ENCODE results near the gene AXL.
A peak's percentile ranks its signal among the peaks of the same experiment; 100 is the strongest.
"Not testable (repeated sequence)": the region's sequence is repeated elsewhere in the genome, so short reads cannot be mapped to it uniquely, and the experiment has no call there.

Gene AXL

DNA sequence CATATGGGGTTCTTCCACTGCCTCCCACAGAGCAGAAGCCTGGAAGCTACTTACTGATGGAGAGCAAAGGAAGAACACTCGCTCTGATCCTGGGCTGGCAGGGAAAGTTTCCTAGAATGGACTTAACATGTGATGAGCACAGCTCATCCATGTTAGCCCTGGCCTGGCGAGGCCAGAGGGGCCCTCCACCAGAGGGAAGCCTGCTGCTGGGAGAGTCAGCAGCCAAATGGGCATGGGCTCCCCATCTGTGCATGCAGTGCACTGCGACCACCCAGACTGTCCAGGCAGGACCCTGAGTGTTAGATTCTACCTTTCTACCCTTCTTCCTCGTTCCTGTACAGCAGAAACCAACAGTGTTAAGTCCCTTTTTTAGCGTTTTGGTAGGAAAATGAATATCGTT is 54.1 kb downstream of the AXL start:
- DNase-seq (ENCODE audit: low read depth in 2 of 2, low spot score in 1 of 2), result no peak

DNA sequence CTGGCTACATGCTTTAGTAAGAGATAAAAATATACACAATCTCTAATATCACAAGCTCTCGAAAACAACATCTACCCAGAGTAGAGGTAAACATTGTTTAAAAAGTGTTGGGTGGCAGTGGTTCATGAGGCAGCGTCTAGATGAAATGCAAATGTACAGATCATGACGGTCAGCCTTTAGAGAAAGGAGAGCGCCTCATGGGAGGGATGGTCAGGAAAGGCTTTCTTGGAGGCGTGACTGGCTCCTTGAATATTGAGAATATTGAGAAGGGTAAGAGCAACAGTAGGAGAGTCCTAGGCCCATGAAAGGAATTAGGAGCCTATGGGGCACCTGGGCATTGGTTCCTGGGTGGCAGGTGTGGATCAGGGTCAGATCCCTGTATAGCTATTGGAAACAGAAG is 55.8 kb downstream of the AXL start:
- no peak for DNase-seq (ENCODE audit: low read depth in 2 of 2, low spot score in 1 of 2)

DNA sequence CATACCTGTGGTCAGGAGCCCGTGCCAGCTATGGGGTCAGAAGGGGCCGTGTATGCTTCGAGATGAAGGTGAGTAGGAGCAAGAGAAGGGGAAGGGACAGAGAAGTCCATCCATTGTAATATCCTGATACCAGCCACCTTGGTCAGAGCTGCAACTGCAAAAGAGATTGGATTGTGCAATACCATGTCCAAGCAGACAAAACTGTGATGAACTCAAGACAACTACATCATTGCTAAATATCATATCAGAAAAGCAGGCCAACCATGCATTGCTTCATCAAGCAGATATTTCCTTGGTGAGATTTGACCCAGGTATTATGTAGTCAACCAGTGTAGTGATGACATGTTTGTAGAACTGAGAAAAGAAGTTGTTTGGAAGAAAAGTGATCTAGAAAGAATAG is 57.2 kb downstream of the AXL start:
- DNase-seq (ENCODE audit: low read depth in 2 of 2, low spot score in 1 of 2), result no peak

DNA sequence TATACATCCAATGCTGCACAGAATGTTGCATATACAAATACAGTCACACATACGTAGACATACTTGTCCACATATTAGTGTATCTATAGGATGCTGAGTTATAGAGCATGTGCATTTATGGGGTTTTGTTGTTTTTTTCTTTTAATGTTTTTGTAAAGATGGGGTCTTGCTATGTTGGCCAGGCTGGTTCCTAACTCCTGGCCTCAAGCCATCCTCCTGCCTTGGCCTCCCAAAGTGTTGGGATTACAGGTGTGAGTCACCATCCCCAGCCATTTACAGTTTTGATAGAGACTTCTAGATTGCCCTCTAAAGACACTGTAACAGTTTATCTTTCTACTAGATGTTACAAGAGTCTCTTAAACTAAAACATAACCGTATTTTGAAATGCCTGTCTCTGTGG is 59.5 kb downstream of the AXL start:
- DNase-seq (ENCODE audit: low read depth in 2 of 2, low spot score in 1 of 2), result no peak

DNA sequence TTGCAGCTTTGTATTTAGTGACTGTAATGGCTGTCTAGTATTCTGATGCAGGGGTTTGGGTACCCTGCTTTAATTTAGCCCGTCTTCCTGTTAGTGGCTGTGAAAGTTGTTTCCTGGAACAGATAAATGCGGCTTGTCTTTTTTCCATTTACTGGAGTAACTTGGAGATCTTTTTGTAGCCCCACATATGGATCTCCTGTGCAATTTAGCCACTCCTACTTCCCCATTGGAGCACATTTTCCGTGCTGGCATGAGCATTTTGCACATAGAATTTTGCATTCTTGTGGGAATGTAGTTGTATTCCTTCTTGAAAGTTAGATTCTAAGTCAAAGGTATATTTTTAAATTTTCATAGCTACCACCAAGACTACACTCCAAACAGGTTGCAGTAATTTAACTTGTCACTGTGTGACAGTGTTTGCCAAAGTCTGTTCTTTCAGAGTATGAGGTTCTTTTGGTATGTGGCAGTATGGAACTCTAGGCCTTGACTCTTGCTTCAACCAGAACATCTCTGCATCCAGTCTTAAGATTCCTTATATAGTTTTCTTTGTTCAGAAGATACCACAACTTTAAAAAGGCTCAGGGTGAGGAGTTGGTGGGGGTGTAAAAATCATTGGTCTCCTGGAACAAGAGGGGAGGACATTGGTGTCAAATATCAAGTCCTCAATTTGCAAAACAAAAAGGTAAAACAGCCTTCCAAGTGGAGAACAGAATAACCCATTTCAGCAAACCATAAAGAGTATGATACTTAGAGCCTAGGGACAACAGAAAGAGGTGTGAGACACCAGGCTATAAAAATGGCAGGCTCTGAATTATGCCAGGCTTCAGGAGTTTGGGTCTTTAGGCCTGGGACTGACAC is 69.9 kb downstream of the AXL start:
- no peak for DNase-seq (ENCODE audit: low read depth in 2 of 2, low spot score in 1 of 2)

DNA sequence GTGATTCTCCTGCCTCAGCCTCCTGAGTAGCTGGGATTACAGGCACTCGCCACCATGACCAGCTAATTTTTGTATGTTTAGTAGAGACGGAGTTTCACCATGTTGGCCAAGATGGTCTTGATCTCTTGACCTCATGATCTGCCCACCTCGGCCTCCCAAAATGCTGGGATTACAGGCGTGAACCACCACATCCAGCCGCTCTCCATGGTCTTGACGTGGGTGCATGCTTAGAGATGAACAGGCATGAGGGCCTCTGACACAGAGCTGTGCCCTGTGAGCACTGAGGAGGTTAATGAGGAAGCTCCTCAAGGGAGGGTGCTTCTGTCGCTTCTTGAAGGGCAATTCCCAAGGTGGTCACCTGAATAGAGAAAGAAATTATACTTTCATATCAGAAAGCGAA is 70.8 kb downstream of the AXL start:
- not testable (repeated sequence) for DNase-seq (ENCODE audit: low read depth in 2 of 2, low spot score in 1 of 2)

DNA sequence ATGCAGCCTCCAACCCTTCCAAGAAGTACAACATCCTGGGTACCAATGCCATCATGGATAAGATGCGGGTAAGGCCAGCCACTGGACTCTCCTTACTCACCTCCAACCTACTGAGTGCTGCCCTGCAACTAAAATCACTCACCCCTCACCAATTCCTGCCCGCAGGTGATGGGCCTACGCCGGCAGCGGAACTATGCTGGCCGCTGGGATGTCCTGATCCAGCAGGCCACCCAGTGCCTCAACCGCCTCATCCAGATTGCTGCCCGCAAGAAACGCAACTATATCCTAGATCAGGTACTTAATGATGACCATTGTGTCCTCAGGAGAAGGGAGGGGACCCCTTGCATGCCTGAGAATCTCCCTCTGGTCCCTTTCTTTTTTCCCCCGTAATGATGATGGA is 75.4 kb downstream of the AXL start:
- DNase-seq (ENCODE audit: low read depth in 2 of 2, low spot score in 1 of 2), result no peak

DNA sequence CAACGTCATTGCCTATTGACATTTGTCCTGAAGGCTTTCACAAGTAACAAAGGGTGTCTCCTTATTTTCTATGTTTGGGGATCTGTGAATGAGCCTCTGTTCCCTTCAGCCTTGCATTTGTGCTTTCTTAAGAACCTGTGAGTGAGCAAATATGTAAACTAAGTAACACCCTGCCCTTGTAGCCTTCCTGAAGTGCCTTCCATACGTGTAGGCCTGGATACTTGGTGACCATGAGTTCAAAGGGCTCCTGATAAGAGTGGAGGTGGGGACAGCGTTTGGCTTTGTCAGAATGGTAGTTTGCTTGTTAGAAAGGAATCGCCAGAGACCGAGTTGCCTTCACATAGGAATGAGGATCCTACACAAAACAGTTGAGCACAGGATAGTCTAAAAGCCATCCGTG is 76.5 kb downstream of the AXL start:
- no peak for DNase-seq (ENCODE audit: low read depth in 2 of 2, low spot score in 1 of 2)

DNA sequence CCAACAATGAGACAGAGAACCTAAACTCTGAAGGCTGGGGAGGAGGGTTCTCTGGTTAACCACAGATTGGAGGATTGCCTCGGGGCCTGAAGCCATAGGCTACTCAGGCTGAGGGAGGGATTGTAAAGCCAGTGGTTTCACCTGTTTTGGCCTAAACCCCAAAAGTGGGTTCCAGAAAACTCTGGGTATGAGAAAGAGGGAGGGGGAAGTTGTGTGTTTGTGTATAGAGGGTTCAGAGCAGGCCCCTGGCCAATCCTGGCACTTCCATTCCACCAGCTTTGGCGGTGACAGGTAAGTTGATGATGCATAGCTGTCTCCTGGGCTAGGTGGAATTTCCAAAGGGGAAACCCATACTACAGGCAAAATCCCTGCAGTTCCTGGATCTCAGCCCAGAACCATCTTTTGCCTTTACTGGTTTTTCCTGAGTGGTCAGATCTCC is 77.4 kb downstream of the AXL start:
- no peak for DNase-seq (ENCODE audit: low read depth in 2 of 2, low spot score in 1 of 2)

DNA sequence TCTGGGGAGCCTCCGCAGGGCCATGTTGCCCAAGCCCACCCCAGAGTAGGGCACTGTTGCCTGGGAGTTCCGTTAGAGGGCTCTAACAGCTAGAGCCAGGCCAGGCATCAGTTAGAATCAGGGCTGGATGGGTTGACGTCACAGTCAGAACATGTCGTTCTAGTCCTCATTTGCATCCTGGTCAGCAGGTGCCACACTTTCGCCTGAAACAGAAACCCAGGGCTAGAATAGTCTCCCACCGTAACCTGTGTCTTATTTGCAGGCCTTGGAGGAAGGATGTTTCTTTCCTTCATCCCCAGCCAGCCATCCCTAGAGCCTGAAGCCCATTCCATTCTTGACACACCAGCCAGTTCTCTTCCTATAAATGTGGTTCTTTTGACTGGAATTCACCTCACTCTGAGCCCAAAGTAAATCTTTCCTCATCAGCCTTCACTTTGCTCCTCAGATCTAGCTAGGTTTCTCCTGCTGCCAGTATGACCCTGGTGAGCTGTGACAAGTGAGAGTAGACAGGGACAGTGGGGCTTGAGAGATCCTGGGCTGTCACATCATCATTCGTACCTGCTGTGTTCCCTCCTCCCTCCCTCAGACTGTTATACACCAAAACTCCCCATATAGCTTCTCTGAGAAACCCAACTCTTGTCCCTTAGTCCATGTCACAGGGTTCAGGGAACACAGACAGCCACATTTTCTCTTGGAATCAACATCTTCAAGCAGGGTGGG is 78.8 kb downstream of the AXL start:
- no peak for DNase-seq (ENCODE audit: low read depth in 2 of 2, low spot score in 1 of 2)

DNA sequence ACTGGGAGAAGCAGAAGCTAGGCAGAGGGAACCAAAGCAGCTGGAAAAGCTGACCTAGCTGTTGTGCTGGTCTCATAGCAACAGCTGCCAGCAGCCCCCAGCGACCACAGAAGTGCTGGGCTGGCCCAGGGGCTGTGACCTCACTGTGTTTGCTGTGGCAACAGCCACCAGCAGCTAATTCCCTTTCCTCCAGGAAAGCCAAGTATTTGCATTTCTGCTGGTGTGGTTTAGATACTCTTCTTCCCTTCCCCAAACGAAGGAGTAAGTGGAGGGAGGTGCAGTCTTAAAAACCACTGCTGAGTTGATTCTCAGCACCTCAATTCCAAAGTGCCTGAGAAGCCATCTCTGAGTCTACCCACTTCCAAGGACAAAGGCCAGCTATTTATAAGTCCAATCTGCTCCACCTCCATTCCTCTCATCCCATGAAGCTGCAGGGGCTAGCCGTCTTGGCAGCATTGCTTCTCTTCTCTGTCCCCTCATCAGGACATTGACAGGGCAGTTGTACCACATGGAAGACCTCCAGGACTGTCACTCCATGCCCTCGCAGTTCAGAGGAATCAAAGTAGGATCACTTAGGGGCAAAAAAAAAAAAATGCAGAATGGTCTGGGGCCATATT is 79.4 kb downstream of the AXL start:
- DNase-seq (ENCODE audit: low read depth in 2 of 2, low spot score in 1 of 2), result no peak

DNA sequence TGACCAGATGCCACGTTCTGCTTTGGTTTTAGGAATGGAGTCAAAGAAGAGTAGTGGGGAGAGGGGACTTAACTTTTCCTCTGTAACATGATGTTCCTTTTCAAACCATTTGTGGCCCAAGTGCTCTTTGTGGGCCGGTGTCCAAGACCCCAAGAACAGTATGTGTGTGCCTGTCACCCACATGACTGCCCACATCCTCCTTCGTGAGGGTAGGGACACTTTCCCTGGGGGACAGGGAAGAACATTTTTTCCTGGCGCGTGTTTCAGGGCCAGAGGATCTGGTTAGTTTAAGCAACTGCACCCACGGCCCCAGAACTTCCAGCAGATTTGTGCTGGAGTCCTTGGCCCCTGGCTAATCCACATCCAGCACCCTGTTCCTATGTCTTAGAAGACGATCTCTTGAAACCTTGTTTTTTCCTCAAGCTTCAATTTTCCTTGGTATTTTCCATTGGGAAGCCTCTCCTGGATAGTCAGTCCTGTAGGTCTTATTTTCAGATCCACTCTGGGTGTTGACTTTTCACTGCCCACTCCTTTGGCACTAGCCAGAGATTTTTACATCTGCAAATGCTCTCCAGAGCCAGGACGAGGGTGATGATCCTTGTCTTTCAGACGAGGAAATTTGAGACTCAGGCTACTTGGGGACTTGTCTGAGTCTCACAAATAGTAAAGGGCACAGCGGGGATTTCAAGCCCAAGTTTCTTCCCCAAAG is 80.2 kb downstream of the AXL start:
- DNase-seq (ENCODE audit: low read depth in 2 of 2, low spot score in 1 of 2), result no peak

DNA sequence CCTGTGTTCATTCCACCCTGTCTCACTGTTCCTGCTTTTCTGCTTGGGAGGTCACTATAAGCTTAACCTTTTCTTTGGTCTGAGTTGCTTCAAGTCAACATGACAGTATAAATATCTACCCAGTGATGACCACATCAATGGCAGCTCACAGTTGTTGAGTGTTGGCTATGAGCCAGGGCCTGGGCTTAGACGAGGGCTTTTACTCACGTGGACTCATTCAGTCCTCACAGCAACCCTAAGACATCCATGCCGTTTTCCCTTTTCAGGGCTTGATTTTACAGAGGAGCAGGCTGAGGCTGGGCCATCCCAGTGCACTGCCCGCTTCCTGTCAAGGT is 80.7 kb downstream of the AXL start:
- DNase-seq (ENCODE audit: low read depth in 2 of 2, low spot score in 1 of 2), result no peak

DNA sequence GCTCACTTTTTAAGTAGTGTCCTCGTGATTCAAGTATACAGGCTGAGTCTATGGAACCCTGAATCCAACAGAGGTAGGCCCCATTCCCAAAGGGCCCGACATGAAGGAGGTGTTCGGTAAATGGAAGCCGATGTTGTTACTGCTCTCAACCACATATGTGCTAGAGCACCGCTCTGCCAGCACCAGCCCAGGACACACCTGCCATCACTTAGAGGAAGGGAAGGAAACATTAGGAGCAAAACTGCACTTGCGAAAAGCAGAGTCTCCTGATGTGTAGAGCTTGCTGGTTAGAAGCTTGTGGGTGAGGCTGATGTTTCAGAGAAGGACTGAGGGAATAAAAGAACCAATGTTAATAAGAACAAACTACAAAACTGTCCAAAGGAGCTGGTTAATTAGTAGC is 81.5 kb downstream of the AXL start:
- DNase-seq (ENCODE audit: low read depth in 2 of 2, low spot score in 1 of 2), result no peak

DNA sequence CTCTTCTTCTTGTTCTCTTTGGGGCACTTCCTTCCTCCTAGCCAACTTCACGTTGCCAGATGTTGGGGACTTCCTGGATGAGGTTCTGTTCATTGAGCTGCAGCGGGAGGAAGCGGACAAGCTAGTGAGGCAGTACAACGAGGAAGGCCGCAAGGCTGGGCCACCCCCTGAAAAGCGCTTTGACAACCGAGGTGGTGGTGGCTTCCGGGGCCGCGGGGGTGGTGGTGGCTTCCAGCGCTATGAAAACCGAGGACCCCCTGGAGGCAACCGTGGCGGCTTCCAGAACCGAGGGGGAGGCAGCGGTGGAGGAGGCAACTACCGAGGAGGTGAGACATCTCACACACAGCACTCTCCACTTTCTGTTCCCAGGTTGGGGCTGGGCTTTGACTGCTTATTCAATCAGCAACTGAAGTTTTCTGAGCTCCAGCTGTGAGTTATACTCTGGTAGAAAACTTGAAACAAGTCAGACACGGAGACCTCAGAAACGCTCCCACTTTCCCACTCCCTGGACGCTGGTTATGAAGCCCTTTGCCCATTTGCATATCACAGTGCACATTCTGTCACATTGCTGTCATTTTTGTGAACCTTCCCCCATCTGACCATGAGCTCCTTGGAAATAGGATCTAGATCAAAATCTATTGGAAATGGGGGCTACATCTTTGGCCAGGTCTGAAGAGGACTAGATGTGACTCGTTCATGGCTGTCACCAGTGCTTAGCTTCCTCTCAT is 83.8 kb downstream of the AXL start:
- peak; percentile 44 to 70 for DNase-seq (ENCODE audit: low read depth in 2 of 2, low spot score in 1 of 2)

DNA sequence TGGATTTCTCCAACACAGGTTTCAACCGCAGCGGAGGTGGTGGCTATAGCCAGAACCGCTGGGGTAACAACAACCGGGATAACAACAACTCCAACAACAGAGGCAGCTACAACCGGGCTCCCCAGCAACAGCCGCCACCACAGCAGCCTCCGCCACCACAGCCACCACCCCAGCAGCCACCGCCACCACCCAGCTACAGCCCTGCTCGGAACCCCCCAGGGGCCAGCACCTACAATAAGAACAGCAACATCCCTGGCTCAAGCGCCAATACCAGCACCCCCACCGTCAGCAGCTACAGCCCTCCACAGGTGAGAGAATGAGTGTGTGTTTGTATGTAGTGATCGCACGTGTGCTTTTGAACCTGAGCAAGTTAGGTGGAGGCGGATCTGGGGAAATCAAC is 84.9 kb downstream of the AXL start:
- no peak for DNase-seq (ENCODE audit: low read depth in 2 of 2, low spot score in 1 of 2)

DNA sequence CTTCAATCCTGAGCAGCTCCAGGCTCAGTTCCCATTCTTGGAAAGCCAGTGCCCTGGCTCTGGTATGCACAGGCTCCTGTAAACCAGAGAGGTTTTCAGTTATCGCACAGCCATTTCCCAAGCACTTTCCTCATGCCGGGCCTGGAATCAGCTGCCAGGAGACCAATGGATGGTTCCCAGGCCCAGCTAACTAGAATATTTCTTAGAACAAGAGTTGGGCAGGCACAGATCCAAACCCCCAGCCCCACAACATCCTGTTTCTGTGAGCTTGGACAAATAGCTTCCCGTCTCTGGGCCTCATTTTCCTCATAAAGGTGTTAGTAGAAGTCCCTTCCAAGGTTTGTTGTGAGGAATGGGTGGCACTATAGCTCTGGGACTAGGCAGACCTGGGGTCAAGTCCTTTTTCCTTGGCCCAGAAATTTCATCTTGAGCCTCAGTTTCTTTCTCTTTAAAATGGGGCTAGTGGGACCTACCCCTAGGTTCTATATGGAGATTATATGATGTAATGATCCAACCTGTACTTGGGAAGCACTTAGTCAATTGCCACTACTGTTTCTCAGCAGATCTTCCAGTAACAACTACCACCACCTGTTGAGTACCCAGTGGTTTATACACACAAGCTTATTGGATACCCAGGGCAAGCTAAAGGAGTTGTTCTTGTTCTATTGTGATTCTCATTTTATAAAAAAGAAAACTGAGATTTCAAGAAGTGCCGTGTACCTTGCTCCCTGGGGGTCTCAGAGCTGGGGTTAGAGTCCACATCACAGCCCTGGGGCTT is 85.9 kb downstream of the AXL start:
- DNase-seq (ENCODE audit: low read depth in 2 of 2, low spot score in 1 of 2), result no peak

DNA sequence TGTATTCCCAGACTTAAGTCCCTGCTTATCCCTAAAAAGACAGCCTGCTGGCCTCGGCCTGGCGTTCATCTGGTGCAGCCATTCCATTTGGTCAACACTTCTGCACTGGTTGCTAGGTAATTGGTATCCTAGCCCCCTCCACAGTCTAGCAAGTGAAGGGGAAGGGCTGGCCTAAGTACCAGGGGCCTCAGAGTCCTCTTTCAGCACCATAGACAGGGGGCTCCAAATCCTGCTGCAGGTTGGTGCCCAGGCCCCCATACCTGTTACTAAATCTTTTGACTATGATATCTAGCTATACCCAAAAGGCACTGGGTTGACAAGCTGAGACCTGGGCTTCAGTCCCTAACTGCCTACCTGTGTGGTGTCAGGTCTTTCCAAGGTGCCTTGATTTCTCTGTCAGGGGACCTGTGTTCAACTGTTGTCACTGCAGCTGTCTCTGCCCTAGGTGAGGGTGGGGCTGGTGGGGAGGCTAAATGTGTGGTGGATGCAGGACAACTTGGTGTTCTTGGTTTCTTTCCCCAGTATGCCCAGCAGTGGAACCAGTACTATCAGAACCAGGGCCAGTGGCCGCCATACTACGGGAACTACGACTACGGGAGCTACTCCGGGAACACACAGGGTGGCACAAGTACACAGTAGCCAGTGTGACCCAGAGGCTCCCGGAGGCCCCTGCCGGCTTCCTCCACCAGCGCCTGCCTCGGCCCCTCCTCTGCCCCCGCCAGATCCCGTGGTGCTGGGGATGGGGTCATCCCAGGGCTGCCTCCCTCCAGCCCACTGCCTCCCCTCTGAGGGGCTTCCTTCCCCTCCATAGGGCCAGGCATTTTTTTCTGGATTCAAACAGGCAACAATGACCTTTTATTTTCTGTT is 87.1 kb downstream of the AXL start:
- DNase-seq (ENCODE audit: low read depth in 2 of 2, low spot score in 1 of 2), result no peak

All from stimulated activated CD8-positive, alpha-beta memory T cell treated with anti-CD3 and anti-CD28 coated beads, Interleukin-4, amount 100 ng/mL, for 4 hours (primary cell).